Pancreas (tissue), 10 donors: ENCODE results near the gene CARD9. TPM values are rescaled to one million over a fixed set of nuclear protein-coding genes. Genes with fewer than 3 reads are reported as not detected.

Experiments used
- ATAC-seq, 4 donors: fragments of 200-7000 bp; cut with Tn5 transposase; one replicate each; pipeline versions ENCODE4 v1.8.0 to v1.9.1; 2020; ENCODE audit warnings: mild to moderate bottlenecking in 4 of 4, moderate library complexity in 4 of 4
- DNase-seq, 6 donors: peaks; one replicate each; pipeline ENCODE4 v3.0.0-alpha.2; 2020
- FAIRE-seq: peaks from 2 replicates; lab custom pipeline; 2012; peaks lifted over from hg19 to GRCh38; lab: Jason Lieb, UNC
- H3K27ac ChIP-seq, 4 donors: fragments of 200-600 bp; sonication (generic); 1 replicate in 3 of 4; 2 replicates in 1 of 4; pipeline versions ENCODE4 v1.5.0 to v1.8.0; 2020
- H3K27me3 ChIP-seq, 4 donors: fragments of 200-600 bp; one replicate each; pipeline ENCODE4 v1.8.0; 2021
- H3K36me3 ChIP-seq, 3 donors: fragments of 200-600 bp; sonication (generic) in 1 of 3; one replicate each; pipeline versions ENCODE4 v1.5.0 to v1.8.0; 2020 to 2021
- H3K4me1 ChIP-seq, 3 donors: fragments of 200-600 bp; one replicate each; pipeline ENCODE4 v1.8.0; 2021
- H3K4me3 ChIP-seq, 4 donors: fragments of 200-600 bp; sonication (generic) in 2 of 4; one replicate each; pipeline versions ENCODE4 v1.5.0 to v1.8.0; 2020 to 2021
- H3K9me3 ChIP-seq, 4 donors: fragments of 200-600 bp; one replicate each; pipeline ENCODE4 v1.8.0; 2021
- WGBS, 2 donors: extraction: QIAGEN DNeasy Blood & Tissue Kit; methylation state at CpG; one replicate each; pipeline ENCODE4 v1.1.7; 2013; 5-methylcytosine and 5-hydroxymethylcytosine counted together
- intact Hi-C, 3 donors: fragments of 100-400 bp; cut with DNase I; formaldehyde crosslinking; loops; one replicate each; pipeline versions ENCODE4 v1.11.1 to v1.14.2; 2022
- polyA plus RNA-seq, 2 donors: library from polyadenylated mRNA; stranded (reverse); fragments of 200-250 nt; gene quantifications; one replicate each; pipeline ENCODE4 v1.2.3, GENCODE V29; 2013
- total RNA-seq, 6 donors: library from RNA; stranded (reverse); fragmentation: NEBNext Ultra II Directional in 4 of 6; extraction: Animal tissue kit (Norgen Biotek cat#: 25700) in 4 of 6; gene quantifications; one replicate each; pipeline versions ENCODE4 v1.2.1 to v1.2.4, GENCODE V29; 2021 to 2023
- TF ChIP-seq, protein P1 (sequence below), 4 donors: fragments of 200-600 bp; sonication (generic) in 3 of 4; IDR thresholded peaks; one replicate each; pipeline versions ENCODE4 v1.5.0 to v1.8.0; 2021; ENCODE audit warnings: antibody characterized with exemption in 4 of 4
- donor health status: healthy with polysubstance abuse.
- donor health status: DM: no; HTN: no; CAD: no; lungs with moderate emphysema.
- donor health status: DM: no; HTN: no; CAD: no.
- donor health status: control.
- donor health status: control.
- donor health status: Bipolar disorder and iron deficiency.
- donor health status: DM: yes; HTN: yes; CAD: no.
- donor health status: DM: no; HTN: no; CAD: no.
- donor health status: DM: no; HTN: no; CAD: no.
- donor health status: DM: yes; HTN: yes; CAD: no.

The CARD9 gene
- total and polyA plus RNA-seq, 8 donors: 0.23 to 5.1 (median 1.1) TPM

DNA sequence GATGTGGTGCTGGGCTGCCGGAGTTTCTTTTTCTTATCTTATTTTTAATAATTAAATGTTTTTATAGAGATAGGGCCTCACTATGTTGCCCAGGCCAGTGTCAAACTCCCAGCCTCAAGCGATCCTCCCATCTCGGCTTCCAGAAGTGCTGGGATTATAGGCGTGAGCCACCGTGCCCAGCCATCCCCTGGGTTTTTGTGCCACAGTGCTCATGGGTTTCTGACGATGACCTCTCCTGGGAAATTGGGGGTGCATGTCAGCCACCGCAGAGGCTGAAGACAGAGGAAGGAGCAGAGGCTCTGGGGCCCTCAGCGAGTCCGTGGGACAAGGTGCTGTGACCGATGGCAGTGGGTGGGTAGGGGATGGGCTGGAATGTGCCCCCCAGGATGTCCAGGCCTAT is 31.7 kb downstream of the CARD9 start:
- Histone ChIP-seq H3K27ac (peak overlapping the region; percentile 80 to 88 (median 86)), H3K4me3 (peak overlapping the region in 3 of 4 donors; percentile 37 to 53 (median 43)), H3K4me1 (peaks cover 7 to 24% (median 14%) of the 10 kb centered on the region in 3 donors), H3K27me3 (no peaks in the 10 kb centered on the region), H3K36me3 (no peaks in the 10 kb centered on the region), H3K9me3 (no peaks in the 10 kb centered on the region)
- DNase-seq (no peak), ATAC-seq (no peak), FAIRE-seq (no peak)
- WGBS, 2 donors: 33 to 34% methylated on average over 10 of the region's 10 CpGs
- intact Hi-C loops: no loop called here
- TF ChIP-seq, protein P1, sequence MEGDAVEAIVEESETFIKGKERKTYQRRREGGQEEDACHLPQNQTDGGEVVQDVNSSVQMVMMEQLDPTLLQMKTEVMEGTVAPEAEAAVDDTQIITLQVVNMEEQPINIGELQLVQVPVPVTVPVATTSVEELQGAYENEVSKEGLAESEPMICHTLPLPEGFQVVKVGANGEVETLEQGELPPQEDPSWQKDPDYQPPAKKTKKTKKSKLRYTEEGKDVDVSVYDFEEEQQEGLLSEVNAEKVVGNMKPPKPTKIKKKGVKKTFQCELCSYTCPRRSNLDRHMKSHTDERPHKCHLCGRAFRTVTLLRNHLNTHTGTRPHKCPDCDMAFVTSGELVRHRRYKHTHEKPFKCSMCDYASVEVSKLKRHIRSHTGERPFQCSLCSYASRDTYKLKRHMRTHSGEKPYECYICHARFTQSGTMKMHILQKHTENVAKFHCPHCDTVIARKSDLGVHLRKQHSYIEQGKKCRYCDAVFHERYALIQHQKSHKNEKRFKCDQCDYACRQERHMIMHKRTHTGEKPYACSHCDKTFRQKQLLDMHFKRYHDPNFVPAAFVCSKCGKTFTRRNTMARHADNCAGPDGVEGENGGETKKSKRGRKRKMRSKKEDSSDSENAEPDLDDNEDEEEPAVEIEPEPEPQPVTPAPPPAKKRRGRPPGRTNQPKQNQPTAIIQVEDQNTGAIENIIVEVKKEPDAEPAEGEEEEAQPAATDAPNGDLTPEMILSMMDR (IDR thresholded peaks at IDR 0.05): no peak

- DNase-seq (peak in 4 of 6 donors; percentile 81 to 94 (median 88)), ATAC-seq (peak in 3 of 4 donors; percentile 6 to 53 (median 41)), FAIRE-seq (no peak)
- WGBS, 2 donors: 54 to 67% methylated on average over 17 to 18 of the region's 18 CpGs
- TF ChIP-seq, protein P1 (IDR thresholded peaks at IDR 0.05): no peak
- H3K4me1 ChIP-seq: peaks cover 7 to 24% (median 14%) of the 10 kb centered on the region in 3 donors
- H3K9me3 ChIP-seq: no peaks in the 10 kb centered on the region
- H3K36me3 ChIP-seq: no peaks in the 10 kb centered on the region
- H3K27ac ChIP-seq: peak overlapping the region; percentile 80 to 88 (median 86)
- no peaks in the 10 kb centered on the region for H3K27me3 ChIP-seq
- peak overlapping the region in 1 of 4 donors; percentile 53 for H3K4me3 ChIP-seq
- intact Hi-C loops: no loop called here
Measured at GRCh38 chr9:136341042-136341655, 32.3 kb downstream of the CARD9 start.

GRCh38 chr9:136340356-136341041 is 33.0 kb downstream of the CARD9 start:
- TF ChIP-seq, protein P1 (IDR thresholded peaks at IDR 0.05): no peak
- 90 to 92% methylated on average over 27 to 28 of the region's 28 CpGs for WGBS, 2 donors
- Histone ChIP-seq H3K27ac (peak overlapping the region; percentile 80 to 88 (median 86)), H3K4me1 (peaks cover 7 to 24% (median 14%) of the 10 kb centered on the region in 3 donors), H3K4me3 (peak overlapping the region in 1 of 4 donors; percentile 23), H3K27me3 (no peaks in the 10 kb centered on the region), H3K9me3 (no peaks in the 10 kb centered on the region), H3K36me3 (no peaks in the 10 kb centered on the region)
- peak in 1 of 6 donors; percentile 76 for DNase-seq
- FAIRE-seq: no peak
- no peak for ATAC-seq
- intact Hi-C loops: no loop called here

DNA sequence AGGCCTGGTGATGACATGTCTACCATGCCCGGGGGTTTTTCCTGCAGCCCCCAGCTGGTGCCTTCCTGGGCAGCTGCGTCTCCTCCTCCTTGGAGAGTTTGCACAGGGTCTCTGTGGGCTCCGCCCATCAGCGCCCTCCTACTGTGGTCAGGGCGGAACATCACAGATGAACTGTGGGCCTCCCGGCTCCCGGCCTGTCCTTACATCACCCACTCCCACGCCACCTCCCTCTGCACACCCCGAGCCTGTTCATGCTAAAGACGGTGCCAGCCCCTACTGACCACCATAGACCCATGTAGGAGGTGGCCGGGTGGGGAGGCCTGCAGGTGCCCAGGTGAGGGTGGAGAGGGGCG is 33.5 kb downstream of the CARD9 start:
- Histone ChIP-seq H3K4me3 (peak overlapping the region in 2 of 4 donors; percentile 18 to 23), H3K27me3 (no peaks in the 10 kb centered on the region), H3K9me3 (no peaks in the 10 kb centered on the region), H3K27ac (peak overlapping the region; percentile 80 to 88 (median 86)), H3K4me1 (peaks cover 7 to 24% (median 14%) of the 10 kb centered on the region in 3 donors), H3K36me3 (no peaks in the 10 kb centered on the region)
- WGBS, 2 donors: 38 to 39% methylated on average over 11 to 12 of the region's 12 CpGs
- TF ChIP-seq, protein P1 (IDR thresholded peaks at IDR 0.05): no peak
- FAIRE-seq (no peak), DNase-seq (no peak), ATAC-seq (peak in 3 of 4 donors; percentile 1 to 4 (median 3))
- intact Hi-C loops: no loop called here
